ENCODE results near the gene SCEL. TPM values are rescaled to one million over a fixed set of nuclear protein-coding genes. Genes with fewer than 3 reads are reported as not detected.

Gene SCEL
- total RNA-seq (not detected in 2 replicates), polyA plus RNA-seq (not detected in 2 replicates), polyA minus RNA-seq (not detected in 2 replicates), Bru-seq, nascent RNA (percentile 1 among the genes with signal in this experiment), BruChase-seq, experiment 1, labeled RNA remaining after a 6-hour chase (percentile 2 among the genes with signal in this experiment), BruChase-seq, experiment 2, labeled RNA remaining after a 2-hour chase (percentile 2 among the genes with signal in this experiment)
- polyA plus RNA-seq (2011; cell fraction: cytosol; rRNA removed): not detected in 2 replicates
- polyA plus RNA-seq (2011; cell fraction: nucleus; rRNA removed): not detected in 2 replicates
- polyA plus RNA-seq (2012): not detected in 2 replicates
- not detected for polyA minus RNA-seq (2011; cell fraction: cytosol; rRNA and poly(A)+ RNA removed)
- polyA minus RNA-seq (2011; cell fraction: nucleus; rRNA and poly(A)+ RNA removed): not detected in 2 replicates
- long read RNA-seq: 0 reads

GRCh38 chr13:77535448-77535847 is at the start of gene SCEL:
Gene SCEL, plus strand, starts transcription at chr13:77535706. Its CDS starts 20,170 bp downstream, at chr13:77555876.
- no peak within 1 kb of the TSS for H2AFZ ChIP-seq (ENCODE audit: low read depth, low read length)
- ChIA-PET POLR2A (no interaction called here), CTCF (no interaction called here)
- no peaks in the 10 kb centered on the region for H3K4me1 ChIP-seq (ENCODE audit: control insufficient read depth, extremely low read depth, insufficient read depth, low read length)
- dilution Hi-C loops (cut with MboI; ENCODE audit: extremely low pct_ligation_motif_present, low sequenced_read_pairs): no loop called here
- TF ChIP-seq POLR2AphosphoS5 (IDR thresholded peaks at IDR 0.05; ENCODE audit: insufficient read depth, low read depth, low read length) (no peak), POLR2A (IDR thresholded peaks at IDR 0.05; ENCODE audit: low read depth, low read length) (no peak), MYC (IDR thresholded peaks at IDR 0.05; ENCODE audit: low read depth, low read length) (no peak), JUN (IDR thresholded peaks at IDR 0.05; ENCODE audit: borderline replicate concordance, insufficient read depth, insufficient read length, low read depth) (no peak), FOS (IDR thresholded peaks at IDR 0.05; ENCODE audit: borderline replicate concordance, insufficient read depth, low read length) (no peak), GATA2 (IDR thresholded peaks at IDR 0.05; ENCODE audit: insufficient read depth, insufficient read length, low read depth, low read length) (no peak), EZH2 (IDR thresholded peaks at IDR 0.05; ENCODE audit: borderline replicate concordance, low read depth, low read length, severe bottlenecking) (no peak)
- TF ChIP-seq, protein P1, sequence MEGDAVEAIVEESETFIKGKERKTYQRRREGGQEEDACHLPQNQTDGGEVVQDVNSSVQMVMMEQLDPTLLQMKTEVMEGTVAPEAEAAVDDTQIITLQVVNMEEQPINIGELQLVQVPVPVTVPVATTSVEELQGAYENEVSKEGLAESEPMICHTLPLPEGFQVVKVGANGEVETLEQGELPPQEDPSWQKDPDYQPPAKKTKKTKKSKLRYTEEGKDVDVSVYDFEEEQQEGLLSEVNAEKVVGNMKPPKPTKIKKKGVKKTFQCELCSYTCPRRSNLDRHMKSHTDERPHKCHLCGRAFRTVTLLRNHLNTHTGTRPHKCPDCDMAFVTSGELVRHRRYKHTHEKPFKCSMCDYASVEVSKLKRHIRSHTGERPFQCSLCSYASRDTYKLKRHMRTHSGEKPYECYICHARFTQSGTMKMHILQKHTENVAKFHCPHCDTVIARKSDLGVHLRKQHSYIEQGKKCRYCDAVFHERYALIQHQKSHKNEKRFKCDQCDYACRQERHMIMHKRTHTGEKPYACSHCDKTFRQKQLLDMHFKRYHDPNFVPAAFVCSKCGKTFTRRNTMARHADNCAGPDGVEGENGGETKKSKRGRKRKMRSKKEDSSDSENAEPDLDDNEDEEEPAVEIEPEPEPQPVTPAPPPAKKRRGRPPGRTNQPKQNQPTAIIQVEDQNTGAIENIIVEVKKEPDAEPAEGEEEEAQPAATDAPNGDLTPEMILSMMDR (IDR thresholded peaks at IDR 0.05; ENCODE audit: extremely low read depth in 1 of 2, insufficient read depth in 1 of 2, low read depth in 1 of 2, low read length in 2 of 2): no peak
- TF ChIP-seq, protein P2, sequence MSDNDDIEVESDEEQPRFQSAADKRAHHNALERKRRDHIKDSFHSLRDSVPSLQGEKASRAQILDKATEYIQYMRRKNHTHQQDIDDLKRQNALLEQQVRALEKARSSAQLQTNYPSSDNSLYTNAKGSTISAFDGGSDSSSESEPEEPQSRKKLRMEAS (IDR thresholded peaks at IDR 0.05; ENCODE audit: insufficient read depth, insufficient read length): no peak
- no peaks in the 10 kb centered on the region for H4K20me1 ChIP-seq (replicated peaks; ENCODE audit: control insufficient read depth, extremely low read depth, insufficient read depth, low read length)
- no peak within 1 kb of the TSS for H3K4me3 ChIP-seq (replicated peaks in 1 of 3; ENCODE audit: insufficient read depth in 1 of 3, low read depth in 1 of 3, low read length in 3 of 3)
- no peaks in the 10 kb centered on the region for H3K36me3 ChIP-seq (ENCODE audit: control insufficient read depth in 2 of 2, extremely low read depth in 1 of 2, insufficient read depth in 2 of 2, low read length in 2 of 2)
- FAIRE-seq (no peak), DNase-seq (ENCODE audit: low read depth, low spot score) (no peak)
- H3K9me3 ChIP-seq (replicated peaks; ENCODE audit: control insufficient read depth, insufficient read depth, low read length): no peaks in the 10 kb centered on the region
- H3K27me3 ChIP-seq (ENCODE audit: control insufficient read depth in 2 of 2, insufficient read depth in 2 of 2, low read length in 2 of 2): peaks cover 0 to 2% of the 10 kb centered on the region in 2 experiments
- no peak within 1 kb of the TSS for H3K9ac ChIP-seq (replicated peaks; ENCODE audit: extremely low read depth, insufficient read depth, low read length)
- no peak within 1 kb of the TSS for H3K4me2 ChIP-seq (ENCODE audit: insufficient read depth, low read length)
- H3K9me1 ChIP-seq (replicated peaks; ENCODE audit: control insufficient read depth, extremely low read depth, insufficient read depth, low read length): no peaks in the 10 kb centered on the region
- BruUV-seq (replicated peaks): no TSS peak
- H3K27ac ChIP-seq (ENCODE audit: insufficient read depth, low read depth, low read length): no peak within 1 kb of the TSS
- intact Hi-C loops (cut with micrococcal nuclease): no loop called here
- no peaks in the 10 kb centered on the region for H3K79me2 ChIP-seq (ENCODE audit: control insufficient read depth, insufficient read depth, low read length)

Data from endothelial cell of umbilical vein (primary cell).